Esophagus squamous epithelium (tissue), 5 donors: ENCODE measurements around the gene KRTAP22-2. TPM values are rescaled to one million over a fixed set of nuclear protein-coding genes. Genes with fewer than 3 reads are reported as not detected.

ENCODE experiments used
- DNase-seq: peaks from one replicate; lab custom pipeline; 2025; lab: John Stamatoyannopoulos, UW
- H3K27ac ChIP-seq, 4 donors: fragments of 200-600 bp; sonication (generic); one replicate each; pipeline ENCODE4 v1.5.1; 2016 to 2019; ENCODE audit warnings: mild to moderate bottlenecking in 1 of 4
- H3K27me3 ChIP-seq, 4 donors: fragments of 200-600 bp; sonication (generic); 1 replicate in 3 of 4; 2 replicates in 1 of 4; pipeline versions ENCODE4 v1.5.1 to v1.6.0; 2017 to 2021; ENCODE audit warnings: antibody characterized with exemption in 1 of 4
- H3K36me3 ChIP-seq, 3 donors: fragments of 200-600 bp; sonication (generic); one replicate each; pipeline ENCODE4 v1.5.1; 2016 to 2019
- H3K4me1 ChIP-seq, 3 donors: fragments of 200-600 bp; sonication (generic); one replicate each; pipeline ENCODE4 v1.5.1; 2017 to 2019
- H3K4me3 ChIP-seq, 4 donors: fragments of 200-600 bp; sonication (generic); 1 replicate in 3 of 4; 2 replicates in 1 of 4; pipeline ENCODE4 v1.5.1; 2016 to 2019; ENCODE audit warnings: mild to moderate bottlenecking in 2 of 4, moderate library complexity in 1 of 4
- H3K9me3 ChIP-seq, 3 donors: fragments of 200-600 bp; sonication (generic); one replicate each; pipeline ENCODE4 v1.5.1; 2016 to 2019
- POLR2A ChIP-seq, 4 donors: fragments of 450-650 bp; IDR thresholded peaks; one replicate each; pipeline ENCODE4 v1.6.1; 2017; ENCODE audit warnings: antibody characterized with exemption in 4 of 4, mild to moderate bottlenecking in 4 of 4, moderate library complexity in 3 of 4
- WGBS, 2 donors: methylation state at CpG; one replicate each; pipeline ENCODE4 v1.1.5; 2018; 5-methylcytosine and 5-hydroxymethylcytosine counted together
- intact Hi-C: fragments of 100-400 bp; cut with DNase I; formaldehyde crosslinking; loops from one replicate; pipeline ENCODE4 v1.15.0; 2022
- total RNA-seq, 4 donors: library from RNA; depleted of rRNA; stranded (reverse); fragments of >200 nt; gene quantifications; one replicate each; pipeline ENCODE4 v1.1.0, GENCODE V29; 2016
- TF ChIP-seq, protein P1 (sequence below), 6 experiments: fragments of 450-650 bp in 4 of 6; fragments of 200-600 bp in 2 of 6; sonication (generic) in 2 of 6; IDR thresholded peaks; one replicate each; pipeline ENCODE4 v1.5.1; 2016 to 2019; ENCODE audit warnings: antibody characterized with exemption in 6 of 6, mild to moderate bottlenecking in 4 of 6, moderate library complexity in 4 of 6
- donor health status: DM: yes; HTN: yes; CAD: no.

KRTAP22-2 gene
- total RNA-seq, 4 donors from 2014 or later = not detected

GRCh38 chr21:30577766-30578165, 12.4 kb downstream of the KRTAP22-2 start:
- TF ChIP-seq, protein P1, sequence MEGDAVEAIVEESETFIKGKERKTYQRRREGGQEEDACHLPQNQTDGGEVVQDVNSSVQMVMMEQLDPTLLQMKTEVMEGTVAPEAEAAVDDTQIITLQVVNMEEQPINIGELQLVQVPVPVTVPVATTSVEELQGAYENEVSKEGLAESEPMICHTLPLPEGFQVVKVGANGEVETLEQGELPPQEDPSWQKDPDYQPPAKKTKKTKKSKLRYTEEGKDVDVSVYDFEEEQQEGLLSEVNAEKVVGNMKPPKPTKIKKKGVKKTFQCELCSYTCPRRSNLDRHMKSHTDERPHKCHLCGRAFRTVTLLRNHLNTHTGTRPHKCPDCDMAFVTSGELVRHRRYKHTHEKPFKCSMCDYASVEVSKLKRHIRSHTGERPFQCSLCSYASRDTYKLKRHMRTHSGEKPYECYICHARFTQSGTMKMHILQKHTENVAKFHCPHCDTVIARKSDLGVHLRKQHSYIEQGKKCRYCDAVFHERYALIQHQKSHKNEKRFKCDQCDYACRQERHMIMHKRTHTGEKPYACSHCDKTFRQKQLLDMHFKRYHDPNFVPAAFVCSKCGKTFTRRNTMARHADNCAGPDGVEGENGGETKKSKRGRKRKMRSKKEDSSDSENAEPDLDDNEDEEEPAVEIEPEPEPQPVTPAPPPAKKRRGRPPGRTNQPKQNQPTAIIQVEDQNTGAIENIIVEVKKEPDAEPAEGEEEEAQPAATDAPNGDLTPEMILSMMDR (IDR thresholded peaks at IDR 0.05) = no peak
- no peak for TF ChIP-seq POLR2A (IDR thresholded peaks at IDR 0.05)
- no peak for DNase-seq
- intact Hi-C loops = no loop called here

DNA sequence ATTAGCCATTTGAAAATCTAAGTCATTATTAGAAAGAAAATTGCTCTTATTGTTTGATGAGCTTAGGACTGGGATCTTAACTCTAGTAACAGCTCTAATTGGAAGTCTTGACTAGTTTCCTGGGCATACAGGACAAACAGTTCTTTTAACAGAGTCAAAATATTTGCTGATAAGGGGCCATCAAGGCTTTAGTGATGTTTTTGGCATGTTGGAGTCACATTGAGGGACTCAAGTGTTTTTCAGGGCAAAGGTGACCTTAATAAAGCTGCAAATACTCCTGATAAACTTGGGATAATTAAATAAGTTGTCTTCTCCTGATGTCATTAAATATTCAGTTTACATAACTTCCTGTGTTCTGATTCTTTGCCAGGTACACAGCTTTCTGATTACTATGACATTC, 22.6 kb downstream of the KRTAP22-2 start:
- no peaks in the 10 kb centered on the region for H3K4me1 ChIP-seq
- no peak for DNase-seq
- intact Hi-C loops = no loop called here
- H3K27me3 ChIP-seq = no peaks in the 10 kb centered on the region
- H3K9me3 ChIP-seq = no peaks in the 10 kb centered on the region
- H3K4me3 ChIP-seq = no peak overlapping the region
- no peak overlapping the region for H3K27ac ChIP-seq
- TF ChIP-seq, protein P1 (IDR thresholded peaks at IDR 0.05) = no peak
- TF ChIP-seq POLR2A (IDR thresholded peaks at IDR 0.05) = no peak
- H3K36me3 ChIP-seq = no peaks in the 10 kb centered on the region

More at GRCh38 chr21:30577766-30578165, 12.4 kb downstream of the KRTAP22-2 start:
- Histone ChIP-seq H3K9me3 (no peaks in the 10 kb centered on the region), H3K27me3 (no peaks in the 10 kb centered on the region), H3K36me3 (no peaks in the 10 kb centered on the region), H3K27ac (no peak overlapping the region), H3K4me1 (no peaks in the 10 kb centered on the region), H3K4me3 (no peak overlapping the region)

DNA sequence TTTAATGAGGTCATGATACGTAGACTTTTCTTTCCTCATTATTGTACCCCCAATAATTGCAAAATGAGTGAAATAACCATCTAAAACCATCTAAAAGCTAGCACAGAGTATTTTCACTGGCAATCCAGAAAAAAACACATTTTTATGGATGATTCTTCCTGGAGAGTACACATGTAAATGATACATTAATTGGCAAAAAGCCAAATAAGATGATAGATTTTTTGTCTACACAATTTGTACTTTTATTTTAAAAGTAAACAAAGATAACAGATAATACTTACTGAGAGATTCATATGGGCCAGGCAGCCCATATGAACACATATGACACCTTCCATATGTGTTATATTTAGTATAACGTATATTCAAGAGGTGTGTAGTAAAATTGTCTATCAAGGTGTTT, 26.6 kb downstream of the KRTAP22-2 start:
- H3K4me3 ChIP-seq = no peak overlapping the region
- TF ChIP-seq, protein P1 (IDR thresholded peaks at IDR 0.05) = no peak
- no peak for TF ChIP-seq POLR2A (IDR thresholded peaks at IDR 0.05)
- WGBS, 2 donors = 68 to 79% methylated on average over 2 of the region's 2 CpGs

DNA sequence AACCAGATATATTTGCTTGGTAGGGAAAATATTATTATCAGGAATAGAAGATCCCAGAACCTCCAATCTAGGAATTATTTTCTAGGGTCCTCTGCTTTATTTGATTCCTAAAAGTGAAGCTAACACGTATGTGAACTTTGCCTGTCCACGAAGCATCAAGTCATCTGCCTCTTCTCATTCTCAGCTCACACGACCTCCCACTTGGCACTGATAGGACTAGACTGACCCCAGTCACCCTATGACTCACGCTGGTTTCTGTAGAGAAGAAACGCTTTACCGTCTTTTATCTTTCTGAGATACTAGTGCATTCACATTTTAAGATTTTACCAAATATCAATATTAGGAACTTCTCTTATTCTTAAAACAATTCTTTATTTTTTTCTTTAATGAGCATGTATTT, 27.1 kb downstream of the KRTAP22-2 start:
- 55 to 60% methylated on average over 6 of the region's 6 CpGs for WGBS, 2 donors
- H3K36me3 ChIP-seq = no peaks in the 10 kb centered on the region
- H3K4me1 ChIP-seq = no peaks in the 10 kb centered on the region
- H3K9me3 ChIP-seq = no peaks in the 10 kb centered on the region
- H3K27me3 ChIP-seq = no peaks in the 10 kb centered on the region
- no peak for DNase-seq
- no peak overlapping the region for H3K4me3 ChIP-seq
- intact Hi-C loops = no loop called here
- H3K27ac ChIP-seq = no peak overlapping the region
- no peak for TF ChIP-seq POLR2A (IDR thresholded peaks at IDR 0.05)
- TF ChIP-seq, protein P1 (IDR thresholded peaks at IDR 0.05) = no peak

More for the DNA sequence above, 26.6 kb downstream of the KRTAP22-2 start:
- no peaks in the 10 kb centered on the region for H3K27me3 ChIP-seq
- intact Hi-C loops = no loop called here
- DNase-seq = no peak
- no peak overlapping the region for H3K27ac ChIP-seq
- no peaks in the 10 kb centered on the region for H3K36me3 ChIP-seq
- H3K9me3 ChIP-seq = no peaks in the 10 kb centered on the region
- H3K4me1 ChIP-seq = no peaks in the 10 kb centered on the region

DNA sequence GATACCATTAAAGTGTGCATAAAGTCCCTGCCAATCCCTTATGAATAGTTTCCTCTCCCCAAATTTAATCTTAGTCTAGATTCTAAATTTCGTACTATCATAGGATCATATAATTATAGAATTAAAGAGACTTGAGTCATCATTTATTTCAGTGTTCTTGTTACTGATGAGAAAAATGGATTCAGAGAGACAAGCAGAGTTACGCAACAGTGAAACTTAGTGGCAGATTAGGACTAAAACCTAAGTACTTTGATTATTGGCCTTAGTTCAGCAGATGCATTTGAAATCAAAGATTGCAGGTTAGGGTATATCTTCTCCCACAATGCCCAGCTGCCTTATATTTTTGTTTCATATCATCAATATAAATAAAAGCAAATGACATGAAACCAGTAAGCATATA, 28.2 kb downstream of the KRTAP22-2 start:
- Histone ChIP-seq H3K27ac (no peak overlapping the region), H3K9me3 (no peaks in the 10 kb centered on the region), H3K36me3 (no peaks in the 10 kb centered on the region), H3K4me1 (no peaks in the 10 kb centered on the region), H3K4me3 (no peak overlapping the region), H3K27me3 (no peaks in the 10 kb centered on the region)
- TF ChIP-seq, protein P1 (IDR thresholded peaks at IDR 0.05) = no peak
- TF ChIP-seq POLR2A (IDR thresholded peaks at IDR 0.05) = no peak
- no peak for DNase-seq
- intact Hi-C loops = no loop called here
- WGBS, 2 donors = 72 to 89% methylated on average over 2 of the region's 2 CpGs
